HepG2 (cell line): ENCODE results near the gene PRKAG1. TPM values are rescaled to one million over a fixed set of nuclear protein-coding genes. Genes with fewer than 3 reads are reported as not detected.
A peak's percentile ranks its signal among the peaks of the same experiment; 100 is the strongest.

Experiments used
- ATM ChIP-seq: fragments of 450-650 bp; IDR thresholded peaks from 2 replicates; pipeline ENCODE4 v1.7.1; 2017; ENCODE audit warnings: mild to moderate bottlenecking, borderline replicate concordance
- BHLHE40 ChIP-seq: IDR thresholded peaks from 2 replicates; pipeline ENCODE4 v1.6.1; 2011; ENCODE audit warnings: low read length, improper control_type of control experiment
- HDAC1 ChIP-seq: sonication (generic); formaldehyde crosslinking; IDR thresholded peaks from 2 replicates; pipeline ENCODE4 v1.5.1; 2020; ENCODE audit warnings: mild to moderate bottlenecking, missing genetic modification reagents
- HNRNPLL ChIP-seq: fragments of 200-400 bp; formaldehyde crosslinking; IDR thresholded peaks from 2 replicates; pipeline ENCODE4 v1.6.1; 2017; ENCODE audit warnings: mild to moderate bottlenecking, low read depth, low read length; ENCODE audit not compliant: poor library complexity, severe bottlenecking
- RARA ChIP-seq: IDR thresholded peaks from 2 replicates; pipeline ENCODE4 v1.6.1; 2016; ENCODE audit warnings: missing genetic modification reagents, missing compliant biosample characterization
- REPIN1 ChIP-seq: sonication (generic); formaldehyde crosslinking; IDR thresholded peaks from 2 replicates; pipeline ENCODE4 v1.8.0; 2022; ENCODE audit warnings: missing genetic modification reagents, low read depth, mild to moderate bottlenecking, borderline replicate concordance
- SAFB2 ChIP-seq: sonication (generic); formaldehyde crosslinking; IDR thresholded peaks from 2 replicates; pipeline ENCODE4 v1.5.1; 2020; ENCODE audit warnings: missing genetic modification reagents, low read depth, mild to moderate bottlenecking, borderline replicate concordance
- SKI ChIP-seq: fragments of 450-650 bp; IDR thresholded peaks from one replicate; pipeline ENCODE4 v1.6.1; 2018; ENCODE audit warnings: mild to moderate bottlenecking; ENCODE audit not compliant: partially characterized antibody
- SNAPC2 ChIP-seq: sonication (generic); formaldehyde crosslinking; IDR thresholded peaks from 2 replicates; pipeline ENCODE4 v1.8.1; 2022; ENCODE audit warnings: mild to moderate bottlenecking, missing genetic modification reagents
- TCF12 ChIP-seq, 2 experiments: fragments of 450-650 bp in 1 of 2; sonication (generic) in 1 of 2; formaldehyde crosslinking in 1 of 2; IDR thresholded peaks; 2 replicates each; pipeline versions ENCODE4 v1.6.1 to v1.8.0; 2017 to 2022; ENCODE audit warnings: antibody characterized with exemption in 1 of 2, mild to moderate bottlenecking in 1 of 2, missing genetic modification reagents in 1 of 2, moderate library complexity in 1 of 2
- TEAD3 ChIP-seq: optimal IDR thresholded peaks from 2 replicates; pipeline ENCODE3; 2016; ENCODE audit warnings: borderline replicate concordance
- YY1 ChIP-seq: IDR thresholded peaks from 2 replicates; pipeline ENCODE4 v1.6.1; 2011; ENCODE audit warnings: low read length, low read depth, moderate library complexity, mild to moderate bottlenecking; ENCODE audit not compliant: insufficient read depth, insufficient replicate concordance
- ZBTB7A ChIP-seq: sonication (generic); formaldehyde crosslinking; IDR thresholded peaks from 2 replicates; pipeline ENCODE4 v1.8.0; 2022; ENCODE audit warnings: mild to moderate bottlenecking, missing genetic modification reagents
- ZNF232 ChIP-seq: sonication (generic); formaldehyde crosslinking; IDR thresholded peaks from 2 replicates; pipeline ENCODE4 v1.4.0; 2020; ENCODE audit warnings: missing genetic modification reagents, borderline replicate concordance
- ZNF350 ChIP-seq: sonication (generic); formaldehyde crosslinking; IDR thresholded peaks from 2 replicates; pipeline ENCODE4 v1.4.0; 2020; ENCODE audit warnings: mild to moderate bottlenecking, low read depth, missing genetic modification reagents, borderline replicate concordance
- ZNF589 ChIP-seq: sonication (generic); formaldehyde crosslinking; conservative IDR thresholded peaks from 2 replicates; pipeline ENCODE4 v1.8.0; 2022; ENCODE audit warnings: mild to moderate bottlenecking, moderate library complexity, missing genetic modification reagents
- ZNF652 ChIP-seq: IDR thresholded peaks from 2 replicates; pipeline ENCODE4 v1.6.1; 2016; ENCODE audit warnings: low read depth, borderline replicate concordance
- ZNF7 ChIP-seq: IDR thresholded peaks from 2 replicates; pipeline ENCODE4 v1.6.1; 2016; ENCODE audit warnings: missing biosample characterization, missing genetic modification reagents
- polyA plus RNA-seq, 8 experiments: library from polyadenylated mRNA; depleted of rRNA in 3 of 8; stranded (reverse) in 7 of 8; unstranded in 1 of 8; fragments of >200 nt; fragmentation: Illumina TruSeq in 4 of 8; extraction: Trizol in 4 of 8; gene quantifications; 2 replicates each; pipeline versions ENCODE4 v1.2.1 to v1.2.3, GENCODE V29; 2011 to 2016; ENCODE audit warnings: low read depth in 4 of 8, missing spikeins in 1 of 8, mixed read lengths in 1 of 8; ENCODE audit not compliant: insufficient read depth in 1 of 8
- total RNA-seq, 5 experiments: library from RNA; depleted of rRNA; stranded (reverse); fragments of >200 nt; fragmentation: Illumina TruSeq; extraction: Trizol; gene quantifications; 2 replicates each; pipeline ENCODE4 v1.2.3, GENCODE V29; 2016; ENCODE audit warnings: low read depth in 1 of 5
- TF ChIP-seq, protein P1 (sequence below): sonication (generic); formaldehyde crosslinking; conservative IDR thresholded peaks from 2 replicates; pipeline ENCODE4 v1.8.0; 2022; ENCODE audit warnings: mild to moderate bottlenecking, moderate library complexity, missing genetic modification reagents
- TF ChIP-seq, protein P2 (sequence below): sonication (generic); formaldehyde crosslinking; IDR thresholded peaks from 2 replicates; pipeline ENCODE4 v1.8.0; 2022; ENCODE audit warnings: missing genetic modification reagents, mild to moderate bottlenecking, borderline replicate concordance
- TF ChIP-seq, protein P3 (sequence below): sonication (generic); formaldehyde crosslinking; IDR thresholded peaks from 2 replicates; pipeline ENCODE4 v1.5.1; 2020; ENCODE audit warnings: mild to moderate bottlenecking, missing genetic modification reagents, borderline replicate concordance

Gene PRKAG1
- total and polyA plus RNA-seq, 2 of the 13 experiments (the other 11 are each of a cell fraction or from before 2014, with no cell fraction given), result 26.1 to 32.8 TPM

- TF ChIP-seq YY1, result no peak
- no peak for TF ChIP-seq HDAC1
- peak; percentile 75 for TF ChIP-seq SNAPC2
- TF ChIP-seq ZBTB7A (CRISPR knock-in tag), result peak; percentile 76; the same call in 1 of the 2 replicates
- TF ChIP-seq RARA (CRISPR knock-in tag), result peak; percentile 47
- no peak for TF ChIP-seq ZNF350 (CRISPR knock-in tag)
- peak; percentile 53 for TF ChIP-seq HNRNPLL
- TF ChIP-seq TCF12 (IDR thresholded peaks at IDR 0.05), result no peak
- no peak for TF ChIP-seq TCF12 (CRISPR knock-in tag; IDR thresholded peaks at IDR 0.05)
- TF ChIP-seq, protein P1, sequence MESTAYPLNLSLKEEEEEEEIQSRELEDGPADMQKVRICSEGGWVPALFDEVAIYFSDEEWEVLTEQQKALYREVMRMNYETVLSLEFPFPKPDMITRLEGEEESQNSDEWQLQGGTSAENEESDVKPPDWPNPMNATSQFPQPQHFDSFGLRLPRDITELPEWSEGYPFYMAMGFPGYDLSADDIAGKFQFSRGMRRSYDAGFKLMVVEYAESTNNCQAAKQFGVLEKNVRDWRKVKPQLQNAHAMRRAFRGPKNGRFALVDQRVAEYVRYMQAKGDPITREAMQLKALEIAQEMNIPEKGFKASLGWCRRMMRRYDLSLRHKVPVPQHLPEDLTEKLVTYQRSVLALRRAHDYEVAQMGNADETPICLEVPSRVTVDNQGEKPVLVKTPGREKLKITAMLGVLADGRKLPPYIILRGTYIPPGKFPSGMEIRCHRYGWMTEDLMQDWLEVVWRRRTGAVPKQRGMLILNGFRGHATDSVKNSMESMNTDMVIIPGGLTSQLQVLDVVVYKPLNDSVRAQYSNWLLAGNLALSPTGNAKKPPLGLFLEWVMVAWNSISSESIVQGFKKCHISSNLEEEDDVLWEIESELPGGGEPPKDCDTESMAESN (CRISPR knock-in tag), result peak; percentile 89
- TF ChIP-seq ZNF232 (CRISPR knock-in tag), result peak; percentile 96
- TF ChIP-seq ZNF589, result peak; percentile 46; the same call in 1 of the 2 replicates
- no peak for TF ChIP-seq REPIN1
- TF ChIP-seq SKI, result no peak
- TF ChIP-seq SAFB2 (CRISPR knock-in tag), result peak; percentile 80; the same call in 1 of the 2 replicates
- peak; percentile 39 for TF ChIP-seq BHLHE40
- TF ChIP-seq, protein P2, sequence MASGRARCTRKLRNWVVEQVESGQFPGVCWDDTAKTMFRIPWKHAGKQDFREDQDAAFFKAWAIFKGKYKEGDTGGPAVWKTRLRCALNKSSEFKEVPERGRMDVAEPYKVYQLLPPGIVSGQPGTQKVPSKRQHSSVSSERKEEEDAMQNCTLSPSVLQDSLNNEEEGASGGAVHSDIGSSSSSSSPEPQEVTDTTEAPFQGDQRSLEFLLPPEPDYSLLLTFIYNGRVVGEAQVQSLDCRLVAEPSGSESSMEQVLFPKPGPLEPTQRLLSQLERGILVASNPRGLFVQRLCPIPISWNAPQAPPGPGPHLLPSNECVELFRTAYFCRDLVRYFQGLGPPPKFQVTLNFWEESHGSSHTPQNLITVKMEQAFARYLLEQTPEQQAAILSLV, result peak; percentile 51; the same call in 1 of the 2 replicates
- no peak for TF ChIP-seq TEAD3 (CRISPR knock-in tag)
- no peak for TF ChIP-seq ATM
- no peak for TF ChIP-seq ZNF7
- no peak for TF ChIP-seq ZNF652 (CRISPR knock-in tag)
- TF ChIP-seq, protein P3, sequence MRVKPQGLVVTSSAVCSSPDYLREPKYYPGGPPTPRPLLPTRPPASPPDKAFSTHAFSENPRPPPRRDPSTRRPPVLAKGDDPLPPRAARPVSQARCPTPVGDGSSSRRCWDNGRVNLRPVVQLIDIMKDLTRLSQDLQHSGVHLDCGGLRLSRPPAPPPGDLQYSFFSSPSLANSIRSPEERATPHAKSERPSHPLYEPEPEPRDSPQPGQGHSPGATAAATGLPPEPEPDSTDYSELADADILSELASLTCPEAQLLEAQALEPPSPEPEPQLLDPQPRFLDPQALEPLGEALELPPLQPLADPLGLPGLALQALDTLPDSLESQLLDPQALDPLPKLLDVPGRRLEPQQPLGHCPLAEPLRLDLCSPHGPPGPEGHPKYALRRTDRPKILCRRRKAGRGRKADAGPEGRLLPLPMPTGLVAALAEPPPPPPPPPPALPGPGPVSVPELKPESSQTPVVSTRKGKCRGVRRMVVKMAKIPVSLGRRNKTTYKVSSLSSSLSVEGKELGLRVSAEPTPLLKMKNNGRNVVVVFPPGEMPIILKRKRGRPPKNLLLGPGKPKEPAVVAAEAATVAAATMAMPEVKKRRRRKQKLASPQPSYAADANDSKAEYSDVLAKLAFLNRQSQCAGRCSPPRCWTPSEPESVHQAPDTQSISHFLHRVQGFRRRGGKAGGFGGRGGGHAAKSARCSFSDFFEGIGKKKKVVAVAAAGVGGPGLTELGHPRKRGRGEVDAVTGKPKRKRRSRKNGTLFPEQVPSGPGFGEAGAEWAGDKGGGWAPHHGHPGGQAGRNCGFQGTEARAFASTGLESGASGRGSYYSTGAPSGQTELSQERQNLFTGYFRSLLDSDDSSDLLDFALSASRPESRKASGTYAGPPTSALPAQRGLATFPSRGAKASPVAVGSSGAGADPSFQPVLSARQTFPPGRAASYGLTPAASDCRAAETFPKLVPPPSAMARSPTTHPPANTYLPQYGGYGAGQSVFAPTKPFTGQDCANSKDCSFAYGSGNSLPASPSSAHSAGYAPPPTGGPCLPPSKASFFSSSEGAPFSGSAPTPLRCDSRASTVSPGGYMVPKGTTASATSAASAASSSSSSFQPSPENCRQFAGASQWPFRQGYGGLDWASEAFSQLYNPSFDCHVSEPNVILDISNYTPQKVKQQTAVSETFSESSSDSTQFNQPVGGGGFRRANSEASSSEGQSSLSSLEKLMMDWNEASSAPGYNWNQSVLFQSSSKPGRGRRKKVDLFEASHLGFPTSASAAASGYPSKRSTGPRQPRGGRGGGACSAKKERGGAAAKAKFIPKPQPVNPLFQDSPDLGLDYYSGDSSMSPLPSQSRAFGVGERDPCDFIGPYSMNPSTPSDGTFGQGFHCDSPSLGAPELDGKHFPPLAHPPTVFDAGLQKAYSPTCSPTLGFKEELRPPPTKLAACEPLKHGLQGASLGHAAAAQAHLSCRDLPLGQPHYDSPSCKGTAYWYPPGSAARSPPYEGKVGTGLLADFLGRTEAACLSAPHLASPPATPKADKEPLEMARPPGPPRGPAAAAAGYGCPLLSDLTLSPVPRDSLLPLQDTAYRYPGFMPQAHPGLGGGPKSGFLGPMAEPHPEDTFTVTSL (CRISPR knock-in tag), result no peak
Observed at GRCh38 chr12:48998497-48999353, 19.9 kb downstream of the PRKAG1 start (continued).
